ENCODE results near the gene MAD1L1.
"Not testable (repeated sequence)": the region's sequence is repeated elsewhere in the genome, so short reads cannot be mapped to it uniquely, and the experiment has no call there.

Gene MAD1L1

DNA sequence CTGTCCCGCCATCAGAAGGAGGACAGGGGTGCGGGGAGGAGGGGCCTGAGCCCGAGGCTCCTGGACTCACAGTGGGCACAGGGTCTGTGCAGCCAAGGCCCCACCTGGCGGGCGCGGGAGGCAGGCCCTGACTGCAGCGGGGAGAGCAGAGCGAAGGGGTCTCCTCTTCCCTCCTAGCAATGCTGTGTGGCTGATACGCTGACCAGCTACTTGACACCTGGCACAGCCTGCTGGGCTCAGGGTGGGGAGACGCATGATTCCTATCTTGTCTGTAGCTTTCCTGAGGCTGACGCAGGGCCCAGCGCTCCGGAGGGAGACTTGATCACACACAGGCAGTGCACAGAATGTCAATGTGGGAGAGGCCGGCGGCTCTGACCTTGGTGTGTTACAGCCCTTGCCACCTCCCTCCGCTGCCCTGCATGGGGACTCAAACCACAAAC lies 387.8 kb downstream of the MAD1L1 start:
- H3K27ac ChIP-seq (ENCODE audit: low read depth, low read length) = no peak overlapping the region
- no peak overlapping the region for H3K9ac ChIP-seq (ENCODE audit: low read length)
- H3K36me3 ChIP-seq (ENCODE audit: control insufficient read depth, insufficient read depth, low read length) = no peaks in the 10 kb centered on the region

DNA sequence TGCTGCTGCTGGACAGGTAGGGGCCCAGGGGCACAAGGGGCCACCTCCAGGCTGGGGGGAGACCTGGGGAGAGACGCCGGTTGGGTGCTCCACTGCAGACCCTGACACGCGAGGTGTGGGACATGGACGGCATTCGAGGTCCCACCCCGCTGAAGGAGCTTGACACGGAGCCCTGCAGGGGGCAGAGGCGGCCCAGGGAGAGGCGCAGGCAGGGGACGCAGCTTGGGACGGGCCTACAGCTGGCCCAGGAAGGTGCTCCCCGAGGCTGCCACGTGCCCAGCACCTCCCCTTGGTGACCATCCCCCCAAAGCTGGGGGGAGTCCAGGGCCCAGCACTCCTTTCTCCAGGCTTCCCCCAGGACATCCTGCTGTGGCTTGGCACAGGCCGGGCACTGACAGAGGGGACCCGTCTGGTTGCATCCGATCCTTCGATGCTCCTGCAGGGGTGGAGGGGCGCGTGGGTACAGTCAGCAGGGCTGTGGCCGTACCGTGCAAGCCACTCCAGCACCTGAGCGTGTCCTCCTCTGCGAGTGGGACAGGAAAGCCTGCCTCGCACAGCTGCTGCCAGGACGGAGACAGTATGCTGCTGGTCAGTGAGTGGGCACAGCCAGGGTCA lies 388.3 kb downstream of the MAD1L1 start:
- H3K27ac ChIP-seq (ENCODE audit: low read depth, low read length) = no peak overlapping the region
- no peaks in the 10 kb centered on the region for H3K36me3 ChIP-seq (ENCODE audit: control insufficient read depth, insufficient read depth, low read length)
- H3K4me1 ChIP-seq (ENCODE audit: control insufficient read depth, insufficient read depth, low read length) = no peaks in the 10 kb centered on the region

More for the DNA sequence above, 387.8 kb downstream of the MAD1L1 start:
- H3K4me3 ChIP-seq (ENCODE audit: low read length) = no peak overlapping the region
- no peaks in the 10 kb centered on the region for H3K4me1 ChIP-seq (ENCODE audit: control insufficient read depth, insufficient read depth, low read length)
- no peaks in the 10 kb centered on the region for H3K27me3 ChIP-seq (ENCODE audit: control insufficient read depth, insufficient read depth, low read length)

DNA sequence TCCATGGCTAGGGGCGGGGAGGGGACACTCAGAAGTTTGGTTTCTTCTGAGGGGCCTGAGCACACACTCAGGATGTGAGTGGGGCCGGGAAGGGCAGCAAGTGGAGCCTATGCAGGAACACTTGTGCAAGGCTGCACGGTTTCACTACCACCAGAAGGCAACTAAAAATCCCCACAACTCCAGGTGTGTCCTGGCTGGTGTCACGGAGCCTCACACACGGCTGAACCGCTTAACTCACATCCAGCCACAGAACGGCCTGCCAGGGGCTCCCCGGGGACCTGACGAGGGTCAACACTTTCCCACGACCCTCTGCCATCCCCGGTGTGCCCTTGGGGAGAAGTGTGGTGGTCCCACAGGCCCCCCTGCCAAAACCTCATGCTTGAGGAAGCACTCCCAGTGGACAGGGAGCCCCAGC lies 388.8 kb downstream of the MAD1L1 start:
- Histone ChIP-seq H3K9ac (ENCODE audit: low read length) (no peak overlapping the region), H3K27ac (ENCODE audit: low read depth, low read length) (no peak overlapping the region), H3K36me3 (ENCODE audit: control insufficient read depth, insufficient read depth, low read length) (no peaks in the 10 kb centered on the region), H3K27me3 (ENCODE audit: control insufficient read depth, insufficient read depth, low read length) (no peaks in the 10 kb centered on the region), H3K4me3 (ENCODE audit: low read length) (no peak overlapping the region), H3K4me1 (ENCODE audit: control insufficient read depth, insufficient read depth, low read length) (no peaks in the 10 kb centered on the region)

More for the DNA sequence above, 388.3 kb downstream of the MAD1L1 start:
- Histone ChIP-seq H3K4me3 (ENCODE audit: low read length) (no peak overlapping the region), H3K9ac (ENCODE audit: low read length) (no peak overlapping the region), H3K27me3 (ENCODE audit: control insufficient read depth, insufficient read depth, low read length) (no peaks in the 10 kb centered on the region)

DNA sequence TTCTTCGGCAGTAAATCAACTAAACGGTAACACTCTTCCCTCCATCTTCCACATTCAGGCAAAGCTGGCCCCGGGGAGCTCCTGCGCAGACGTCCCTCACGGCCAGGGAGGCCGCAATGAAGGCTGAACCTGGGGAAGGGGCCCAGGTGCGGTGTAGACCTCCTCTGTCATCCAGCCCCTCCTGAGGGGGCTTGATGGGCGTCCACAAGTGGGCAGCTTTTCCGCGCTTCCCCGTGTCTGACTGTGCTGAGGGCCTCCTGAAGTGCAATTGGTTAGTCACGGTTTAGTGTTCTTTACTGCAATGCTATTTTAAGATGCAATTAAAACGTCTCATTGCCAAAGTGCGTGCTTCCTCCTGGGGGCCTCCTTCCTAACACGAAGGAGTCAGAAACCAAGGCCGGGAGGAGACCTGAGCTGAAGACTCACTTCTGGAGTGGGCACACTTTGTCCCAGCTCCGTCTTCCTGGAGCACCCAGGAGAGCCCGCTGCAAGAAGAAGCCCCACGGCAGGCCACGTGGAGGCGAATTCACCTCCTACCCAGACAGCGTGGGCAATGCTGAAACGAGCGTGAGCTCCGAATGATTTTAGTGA lies 389.4 kb downstream of the MAD1L1 start:
- Histone ChIP-seq H3K9ac (ENCODE audit: low read length) (no peak overlapping the region), H3K4me1 (ENCODE audit: control insufficient read depth, insufficient read depth, low read length) (no peaks in the 10 kb centered on the region), H3K27me3 (ENCODE audit: control insufficient read depth, insufficient read depth, low read length) (no peaks in the 10 kb centered on the region), H3K27ac (ENCODE audit: low read depth, low read length) (no peak overlapping the region), H3K36me3 (ENCODE audit: control insufficient read depth, insufficient read depth, low read length) (no peaks in the 10 kb centered on the region), H3K4me3 (ENCODE audit: low read length) (no peak overlapping the region)

DNA sequence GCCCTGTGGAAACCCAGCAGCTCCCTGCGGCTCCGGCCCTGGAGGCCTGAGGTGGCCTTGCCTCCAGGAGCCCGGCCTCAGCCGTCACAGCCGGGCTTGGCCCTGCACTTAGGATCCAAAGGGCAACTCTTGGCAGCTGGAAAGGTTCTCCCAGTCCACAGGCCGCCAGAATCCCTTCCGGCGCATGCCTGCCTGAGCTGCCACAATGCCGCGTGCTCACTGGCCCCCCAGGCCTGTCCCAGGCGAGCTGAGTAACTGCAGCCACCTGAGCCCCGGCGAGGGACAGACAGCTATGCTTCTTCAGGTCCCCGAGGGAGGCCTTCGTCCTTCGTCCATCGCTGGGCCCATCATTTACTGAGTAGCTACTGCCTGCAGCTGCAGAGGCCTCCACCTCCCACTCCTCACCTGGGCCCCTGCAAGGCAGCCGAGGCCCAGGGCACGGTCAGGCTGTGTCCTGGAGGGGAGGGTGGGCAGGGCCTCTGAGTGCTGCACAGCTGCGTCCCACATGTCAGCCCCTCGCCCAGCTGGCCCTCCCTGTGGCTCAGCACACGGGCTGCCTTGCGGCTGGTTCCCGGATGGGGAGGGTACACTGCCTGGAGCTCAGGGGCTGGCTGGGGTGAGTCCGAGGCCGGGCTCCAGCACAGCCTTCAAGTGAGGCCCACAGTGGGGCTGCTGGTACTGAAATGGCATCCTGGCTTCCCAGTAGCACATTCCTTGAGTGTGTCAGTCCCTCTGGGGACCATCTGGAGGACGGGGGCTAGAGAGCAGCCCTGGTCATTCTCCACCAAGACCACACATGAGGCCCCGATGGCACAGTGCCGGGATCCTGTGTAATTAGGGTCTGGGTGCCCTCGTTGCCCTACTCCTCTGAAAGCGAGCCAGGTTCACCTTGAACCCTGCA lies 390.2 kb downstream of the MAD1L1 start:
- Histone ChIP-seq H3K4me1 (ENCODE audit: control insufficient read depth, insufficient read depth, low read length) (no peaks in the 10 kb centered on the region), H3K4me3 (ENCODE audit: low read length) (no peak overlapping the region), H3K27ac (ENCODE audit: low read depth, low read length) (no peak overlapping the region), H3K27me3 (ENCODE audit: control insufficient read depth, insufficient read depth, low read length) (no peaks in the 10 kb centered on the region), H3K36me3 (ENCODE audit: control insufficient read depth, insufficient read depth, low read length) (no peaks in the 10 kb centered on the region), H3K9ac (ENCODE audit: low read length) (no peak overlapping the region)

DNA sequence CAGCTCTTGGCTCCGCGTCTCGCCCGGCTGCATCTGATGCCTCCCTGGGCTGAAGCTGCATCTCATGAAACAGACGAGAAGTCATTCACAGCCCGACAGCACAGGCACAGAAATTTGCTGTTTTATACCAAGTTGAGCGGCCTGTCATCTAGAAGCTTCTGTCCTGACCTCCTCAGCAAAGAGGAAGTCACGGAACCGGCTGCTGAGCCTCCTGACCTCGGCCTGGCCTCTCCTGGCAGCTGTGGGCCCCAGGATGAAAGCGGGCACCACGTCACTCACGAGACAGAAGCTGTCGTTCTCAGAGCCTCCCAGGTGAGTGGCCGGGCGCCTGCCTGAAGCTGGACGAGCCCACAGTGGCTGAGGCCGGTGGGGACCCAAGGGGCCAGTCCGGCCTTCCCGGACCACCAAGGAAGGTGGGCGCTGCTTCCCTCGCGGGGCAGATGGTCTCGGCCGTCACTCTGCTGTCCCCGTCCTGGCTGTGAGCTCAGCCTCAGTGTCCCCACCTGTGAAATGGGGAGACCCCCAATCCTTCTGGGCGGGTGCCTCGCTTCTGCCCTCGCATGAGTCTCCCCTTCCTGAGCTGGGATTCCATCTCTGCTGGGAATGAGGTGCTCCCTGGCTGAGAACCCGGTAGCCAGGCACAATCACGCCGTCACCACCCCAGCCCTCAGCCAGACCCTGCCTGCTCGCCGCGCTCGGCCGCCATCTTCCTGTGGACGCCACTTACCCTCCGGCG lies 391.3 kb downstream of the MAD1L1 start:
- not testable (repeated sequence) for H3K4me1 ChIP-seq (ENCODE audit: control insufficient read depth, insufficient read depth, low read length); H3K27me3 ChIP-seq (ENCODE audit: control insufficient read depth, insufficient read depth, low read length); H3K27ac ChIP-seq (ENCODE audit: low read depth, low read length); H3K9ac ChIP-seq (ENCODE audit: low read length); H3K4me3 ChIP-seq (ENCODE audit: low read length); H3K36me3 ChIP-seq (ENCODE audit: control insufficient read depth, insufficient read depth, low read length)

DNA sequence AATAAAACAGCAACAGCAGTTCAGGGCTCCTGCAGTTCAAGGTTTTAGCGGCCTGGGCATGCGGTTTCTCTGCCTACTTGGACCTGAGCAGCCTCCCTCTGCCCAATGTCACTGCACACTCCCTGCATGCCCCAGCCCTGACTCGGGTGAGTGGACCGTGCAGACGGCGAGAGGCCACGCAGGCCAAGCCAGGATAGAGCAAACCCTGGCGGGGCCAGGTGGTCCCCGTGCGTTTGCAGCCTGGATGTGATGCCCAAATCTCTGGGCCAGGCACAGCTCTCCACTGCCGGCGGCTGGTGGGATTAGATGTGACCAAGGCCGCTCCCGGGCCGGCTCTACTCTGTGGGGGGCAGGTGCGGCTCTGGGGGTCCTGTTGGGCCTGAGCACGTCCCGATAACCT lies 392.0 kb downstream of the MAD1L1 start:
- not testable (repeated sequence) for H3K36me3 ChIP-seq (ENCODE audit: control insufficient read depth, insufficient read depth, low read length); H3K27ac ChIP-seq (ENCODE audit: low read depth, low read length); H3K4me3 ChIP-seq (ENCODE audit: low read length)

DNA sequence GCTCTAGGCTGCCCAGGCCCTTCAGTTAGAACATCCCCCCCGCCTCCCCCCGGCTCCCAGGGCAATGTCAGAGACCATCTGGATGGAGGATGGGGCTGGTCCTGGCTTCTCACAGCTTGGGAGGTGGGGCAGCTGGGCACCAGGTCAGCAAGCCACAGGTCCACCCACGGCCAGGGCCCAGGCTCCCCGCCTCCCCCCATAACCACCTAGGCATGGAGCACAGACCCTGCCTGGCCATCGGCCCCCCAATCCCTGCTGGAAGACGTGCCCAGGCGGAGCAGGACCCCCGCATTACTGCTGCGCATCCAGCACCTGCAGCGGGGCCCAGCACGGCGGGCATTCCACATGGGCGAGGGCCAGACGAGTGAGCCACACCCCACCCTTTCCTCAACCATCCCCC lies 393.0 kb downstream of the MAD1L1 start:
- Histone ChIP-seq H3K27me3 (ENCODE audit: control insufficient read depth, insufficient read depth, low read length) (no peaks in the 10 kb centered on the region), H3K27ac (ENCODE audit: low read depth, low read length) (no peak overlapping the region), H3K9ac (ENCODE audit: low read length) (no peak overlapping the region), H3K36me3 (ENCODE audit: control insufficient read depth, insufficient read depth, low read length) (no peaks in the 10 kb centered on the region), H3K4me3 (ENCODE audit: low read length) (no peak overlapping the region), H3K4me1 (ENCODE audit: control insufficient read depth, insufficient read depth, low read length) (no peaks in the 10 kb centered on the region)

More for the DNA sequence above, 392.0 kb downstream of the MAD1L1 start:
- H3K9ac ChIP-seq (ENCODE audit: low read length); H3K4me1 ChIP-seq (ENCODE audit: control insufficient read depth, insufficient read depth, low read length); H3K27me3 ChIP-seq (ENCODE audit: control insufficient read depth, insufficient read depth, low read length): not testable (repeated sequence)

DNA sequence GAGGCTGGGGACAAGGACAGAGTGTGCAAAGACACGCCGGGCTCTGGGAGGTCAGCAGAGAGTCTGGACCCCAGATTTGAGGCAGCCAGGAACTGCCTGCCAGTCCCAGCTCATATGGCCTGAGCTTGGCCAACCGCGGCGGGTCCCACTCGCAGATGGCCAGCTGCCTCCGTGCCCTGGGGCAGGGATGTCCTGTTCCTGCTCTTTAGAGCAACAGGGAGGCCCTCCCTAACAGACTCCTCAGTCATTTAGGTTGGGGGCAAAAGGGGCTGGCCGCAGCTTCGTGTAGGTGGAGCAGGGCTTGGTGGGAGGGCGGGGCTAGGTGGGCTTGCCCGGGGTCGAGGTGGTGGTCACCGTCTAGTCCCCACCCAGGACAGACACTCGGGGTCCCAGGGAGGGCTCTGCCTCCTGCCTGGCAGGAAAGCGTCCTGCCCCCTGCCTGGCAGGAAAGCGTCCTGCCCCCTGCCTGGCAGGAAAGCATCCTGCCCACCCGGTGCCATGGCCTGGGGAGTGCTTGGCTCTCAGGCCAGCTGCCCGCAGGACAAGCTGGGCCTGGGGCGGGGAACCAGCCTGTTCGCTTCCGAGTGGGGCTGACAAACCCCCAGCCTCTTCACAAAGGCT lies 393.7 kb downstream of the MAD1L1 start:
- H3K4me3 ChIP-seq (ENCODE audit: low read length); H3K4me1 ChIP-seq (ENCODE audit: control insufficient read depth, insufficient read depth, low read length); H3K36me3 ChIP-seq (ENCODE audit: control insufficient read depth, insufficient read depth, low read length); H3K27ac ChIP-seq (ENCODE audit: low read depth, low read length); H3K9ac ChIP-seq (ENCODE audit: low read length); H3K27me3 ChIP-seq (ENCODE audit: control insufficient read depth, insufficient read depth, low read length): not testable (repeated sequence)

DNA sequence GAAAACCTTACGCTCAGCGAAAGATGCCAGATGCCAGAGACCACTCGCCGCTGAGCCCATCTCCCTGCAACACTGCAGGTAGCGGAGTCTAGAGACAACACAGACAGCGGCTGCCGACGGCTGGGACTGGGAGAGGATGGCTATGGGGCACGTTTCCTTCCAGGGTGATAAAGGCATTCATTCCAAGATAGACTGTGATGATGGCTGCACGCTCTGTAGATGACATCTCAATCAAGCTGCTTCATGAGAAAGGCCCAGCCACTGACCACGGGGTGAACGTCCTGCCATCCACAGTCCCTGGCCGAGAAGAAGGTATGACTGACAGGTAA lies 394.2 kb downstream of the MAD1L1 start:
- not testable (repeated sequence) for H3K9ac ChIP-seq (ENCODE audit: low read length); H3K4me1 ChIP-seq (ENCODE audit: control insufficient read depth, insufficient read depth, low read length); H3K4me3 ChIP-seq (ENCODE audit: low read length); H3K27ac ChIP-seq (ENCODE audit: low read depth, low read length); H3K36me3 ChIP-seq (ENCODE audit: control insufficient read depth, insufficient read depth, low read length); H3K27me3 ChIP-seq (ENCODE audit: control insufficient read depth, insufficient read depth, low read length)

DNA sequence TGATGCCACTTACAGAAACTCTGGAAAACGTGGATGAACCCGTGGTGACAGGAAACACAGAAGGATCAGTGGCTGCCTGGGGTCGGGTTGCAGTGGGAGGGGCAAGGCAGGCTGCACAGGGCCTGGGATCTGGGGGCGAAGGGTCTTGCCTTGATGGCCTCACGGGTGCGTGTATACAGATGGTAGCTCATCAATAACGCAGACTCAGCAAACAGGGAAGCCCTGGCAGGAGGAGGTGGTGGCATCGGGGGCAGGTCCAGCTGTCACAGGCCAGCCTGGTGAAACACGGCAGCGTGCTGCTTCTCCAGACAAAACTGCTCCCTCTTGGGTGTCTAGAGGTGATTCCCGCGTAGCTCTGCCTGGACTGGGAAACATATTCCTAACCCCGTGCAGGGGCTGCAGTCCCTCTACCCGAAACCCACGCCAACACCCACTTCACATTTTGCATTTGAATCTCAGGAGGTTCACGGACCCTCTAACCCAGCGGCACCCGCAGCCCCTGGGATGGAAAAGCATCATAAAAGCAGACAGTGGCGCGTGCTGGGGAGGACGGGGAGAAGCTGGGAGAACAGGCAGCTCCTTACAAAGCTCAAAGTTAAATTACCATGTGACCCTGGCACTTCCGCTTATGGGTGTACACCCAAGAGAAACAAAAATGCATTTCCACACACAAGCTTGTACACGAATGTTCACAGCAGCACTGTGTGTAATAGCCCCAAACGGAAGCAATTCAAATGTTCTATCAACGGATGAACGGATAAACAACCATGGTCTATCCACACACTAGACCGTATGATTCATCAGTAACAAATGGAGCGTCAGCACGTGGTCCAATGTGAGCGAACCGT lies 394.8 kb downstream of the MAD1L1 start:
- not testable (repeated sequence) for H3K36me3 ChIP-seq (ENCODE audit: control insufficient read depth, insufficient read depth, low read length); H3K27ac ChIP-seq (ENCODE audit: low read depth, low read length); H3K9ac ChIP-seq (ENCODE audit: low read length); H3K4me1 ChIP-seq (ENCODE audit: control insufficient read depth, insufficient read depth, low read length); H3K27me3 ChIP-seq (ENCODE audit: control insufficient read depth, insufficient read depth, low read length); H3K4me3 ChIP-seq (ENCODE audit: low read length)

Data from rectal smooth muscle tissue (tissue), 1 donor.